ENCODE results near the gene HDDC2. TPM values are rescaled to one million over a fixed set of nuclear protein-coding genes. Genes with fewer than 3 reads are reported as not detected.

Gene HDDC2
- total RNA-seq, 3 donors from 2014 or later: 89.5 to 114 (median 92.8) TPM

Other genes starting within 250 kb of the HDDC2 start
- gene TPD52L1, start 148.2 kb downstream of the HDDC2 start, total RNA-seq: under 1 TPM; 0.65 to 0.79 (median 0.66) TPM